SH-SY5Y (cell line): ENCODE results near the gene PTPRM.

Experiments
- GATA2 ChIP-seq: IDR thresholded peaks from 2 replicates; pipeline ENCODE4 v1.6.1; 2011; ENCODE audit warnings: mild to moderate bottlenecking, low read depth, low read length
- GATA3 ChIP-seq: IDR thresholded peaks from 2 replicates; pipeline ENCODE4 v1.6.1; 2011; ENCODE audit warnings: low read depth, mild to moderate bottlenecking, low read length, moderate library complexity

- no peak for TF ChIP-seq GATA2
- TF ChIP-seq GATA3, result no peak
Observed at GRCh38 chr18:7803956-7804469, 236.9 kb downstream of the PTPRM start.
